SK-N-SH treated with all-trans-retinoic acid at 6 μM for 48 hours (cell line): ENCODE data around the gene C11orf52.

ENCODE experiments used
- ATAC-seq: fragments of 200-7000 bp; cut with Tn5 transposase; 3 replicates; pipeline ENCODE4 v1.9.1; 2020; ENCODE audit warnings: mild to moderate bottlenecking, moderate library complexity
- ARNTL ChIP-seq: fragments of 450-650 bp; formaldehyde crosslinking; IDR thresholded peaks from 2 replicates; pipeline ENCODE4 v1.5.0; 2020; ENCODE audit warnings: low read depth, mild to moderate bottlenecking, moderate library complexity, borderline replicate concordance
- BACH2 ChIP-seq: fragments of 250-450 bp; sonication (Bioruptor Pico); IDR thresholded peaks from 2 replicates; pipeline ENCODE4 v1.9.0; 2021; ENCODE audit warnings: mild to moderate bottlenecking, borderline replicate concordance
- CSDC2 ChIP-seq: fragments of 250-450 bp; sonication (Bioruptor Pico); IDR thresholded peaks from 2 replicates; pipeline ENCODE4 v1.5.0; 2020; ENCODE audit warnings: mild to moderate bottlenecking, moderate library complexity
- CSRNP3 ChIP-seq: fragments of 250-450 bp; sonication (Bioruptor Pico); IDR thresholded peaks from 2 replicates; pipeline ENCODE4 v1.5.1; 2021; ENCODE audit warnings: mild to moderate bottlenecking, moderate library complexity
- GLIS3 ChIP-seq: fragments of 250-450 bp; sonication (Bioruptor Pico); IDR thresholded peaks from 2 replicates; pipeline ENCODE4 v1.5.0; 2020; ENCODE audit warnings: mild to moderate bottlenecking, moderate library complexity
- ISL1 ChIP-seq: fragments of 250-450 bp; sonication (Bioruptor Pico); IDR thresholded peaks from 2 replicates; pipeline ENCODE4 v2.1.2; 2022; ENCODE audit warnings: mild to moderate bottlenecking, moderate library complexity
- OSR1 ChIP-seq: fragments of 250-450 bp; sonication (Bioruptor Pico); IDR thresholded peaks from 2 replicates; pipeline ENCODE4 v1.8.0; 2022; ENCODE audit warnings: moderate library complexity, mild to moderate bottlenecking, inconsistent platforms
- PPARA ChIP-seq: fragments of 250-450 bp; sonication (Bioruptor Pico); IDR thresholded peaks from 2 replicates; pipeline ENCODE4 v1.5.0; 2020; ENCODE audit warnings: mild to moderate bottlenecking, borderline replicate concordance
- RARB ChIP-seq: fragments of 250-450 bp; sonication (Bioruptor Pico); IDR thresholded peaks from 2 replicates; pipeline ENCODE4 v1.8.0; 2021; ENCODE audit warnings: mild to moderate bottlenecking, moderate library complexity
- SNAI2 ChIP-seq: fragments of 250-450 bp; sonication (Bioruptor Pico); IDR thresholded peaks from 2 replicates; pipeline ENCODE4 v1.5.0; 2020; ENCODE audit warnings: mild to moderate bottlenecking, moderate library complexity
- TCF4 ChIP-seq: fragments of 250-450 bp; sonication (Bioruptor Pico); IDR thresholded peaks from 2 replicates; pipeline ENCODE4 v1.8.0; 2021; ENCODE audit warnings: mild to moderate bottlenecking, moderate library complexity, borderline replicate concordance
- TOX ChIP-seq: fragments of 250-450 bp; sonication (Bioruptor Pico); IDR thresholded peaks from 2 replicates; pipeline ENCODE4 v1.8.0; 2021; ENCODE audit warnings: mild to moderate bottlenecking, moderate library complexity, borderline replicate concordance
- TSHZ2 ChIP-seq: fragments of 250-450 bp; sonication (Bioruptor Pico); IDR thresholded peaks from 2 replicates; pipeline ENCODE4 v1.5.0; 2020; ENCODE audit warnings: mild to moderate bottlenecking, moderate library complexity
- ZC3H10 ChIP-seq: fragments of 250-450 bp; sonication (Bioruptor Pico); IDR thresholded peaks from 2 replicates; pipeline ENCODE4 v1.5.1; 2021; ENCODE audit warnings: mild to moderate bottlenecking, moderate library complexity
- ZFP3 ChIP-seq: fragments of 250-450 bp; sonication (Bioruptor Pico); IDR thresholded peaks from 2 replicates; pipeline ENCODE4 v1.5.0; 2020; ENCODE audit warnings: mild to moderate bottlenecking, moderate library complexity
- ZFP30 ChIP-seq: fragments of 450-650 bp; formaldehyde crosslinking; IDR thresholded peaks from 2 replicates; pipeline ENCODE4 v1.5.0; 2022; ENCODE audit warnings: mild to moderate bottlenecking, moderate library complexity
- ZNF565 ChIP-seq: fragments of 450-650 bp; formaldehyde crosslinking; conservative IDR thresholded peaks from 2 replicates; pipeline ENCODE4 v1.5.0; 2020; ENCODE audit warnings: low read depth, mild to moderate bottlenecking, moderate library complexity
- ZNF70 ChIP-seq: fragments of 450-650 bp; formaldehyde crosslinking; IDR thresholded peaks from 2 replicates; pipeline ENCODE4 v1.5.0; 2020; ENCODE audit warnings: mild to moderate bottlenecking, moderate library complexity
- ZNF8 ChIP-seq: fragments of 450-650 bp; formaldehyde crosslinking; IDR thresholded peaks from 2 replicates; pipeline ENCODE4 v1.5.0; 2020; ENCODE audit warnings: mild to moderate bottlenecking, moderate library complexity
- TF ChIP-seq, protein P1 (sequence below): fragments of 250-450 bp; sonication (Bioruptor Pico); IDR thresholded peaks from 2 replicates; pipeline ENCODE4 v1.5.1; 2020; ENCODE audit warnings: low read depth, mild to moderate bottlenecking, moderate library complexity
- TF ChIP-seq, protein P2 (sequence below): fragments of 250-450 bp; sonication (Bioruptor Pico); IDR thresholded peaks from 2 replicates; pipeline ENCODE4 v1.8.0; 2020; ENCODE audit warnings: mild to moderate bottlenecking, moderate library complexity, borderline replicate concordance
- TF ChIP-seq, protein P3 (sequence below): fragments of 250-450 bp; sonication (Bioruptor Pico); IDR thresholded peaks from 2 replicates; pipeline ENCODE4 v1.8.0; 2021; ENCODE audit warnings: low read depth, mild to moderate bottlenecking, moderate library complexity, borderline replicate concordance

The C11orf52 gene

GRCh38 chr11:111938687-111939160 lies 20.0 kb downstream of the C11orf52 start:
- ATAC-seq, result peak; percentile 57
- TF ChIP-seq ISL1 (CRISPR knock-in tag), result no peak
- TF ChIP-seq ZNF565 (CRISPR knock-in tag), result no peak
- no peak for TF ChIP-seq PPARA (CRISPR knock-in tag)
- no peak for TF ChIP-seq ARNTL (CRISPR knock-in tag)
- TF ChIP-seq, protein P1, sequence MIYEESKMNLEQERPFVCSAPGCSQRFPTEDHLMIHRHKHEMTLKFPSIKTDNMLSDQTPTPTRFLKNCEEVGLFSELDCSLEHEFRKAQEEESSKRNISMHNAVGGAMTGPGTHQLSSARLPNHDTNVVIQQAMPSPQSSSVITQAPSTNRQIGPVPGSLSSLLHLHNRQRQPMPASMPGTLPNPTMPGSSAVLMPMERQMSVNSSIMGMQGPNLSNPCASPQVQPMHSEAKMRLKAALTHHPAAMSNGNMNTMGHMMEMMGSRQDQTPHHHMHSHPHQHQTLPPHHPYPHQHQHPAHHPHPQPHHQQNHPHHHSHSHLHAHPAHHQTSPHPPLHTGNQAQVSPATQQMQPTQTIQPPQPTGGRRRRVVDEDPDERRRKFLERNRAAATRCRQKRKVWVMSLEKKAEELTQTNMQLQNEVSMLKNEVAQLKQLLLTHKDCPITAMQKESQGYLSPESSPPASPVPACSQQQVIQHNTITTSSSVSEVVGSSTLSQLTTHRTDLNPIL (CRISPR knock-in tag), result no peak
- TF ChIP-seq, protein P2, sequence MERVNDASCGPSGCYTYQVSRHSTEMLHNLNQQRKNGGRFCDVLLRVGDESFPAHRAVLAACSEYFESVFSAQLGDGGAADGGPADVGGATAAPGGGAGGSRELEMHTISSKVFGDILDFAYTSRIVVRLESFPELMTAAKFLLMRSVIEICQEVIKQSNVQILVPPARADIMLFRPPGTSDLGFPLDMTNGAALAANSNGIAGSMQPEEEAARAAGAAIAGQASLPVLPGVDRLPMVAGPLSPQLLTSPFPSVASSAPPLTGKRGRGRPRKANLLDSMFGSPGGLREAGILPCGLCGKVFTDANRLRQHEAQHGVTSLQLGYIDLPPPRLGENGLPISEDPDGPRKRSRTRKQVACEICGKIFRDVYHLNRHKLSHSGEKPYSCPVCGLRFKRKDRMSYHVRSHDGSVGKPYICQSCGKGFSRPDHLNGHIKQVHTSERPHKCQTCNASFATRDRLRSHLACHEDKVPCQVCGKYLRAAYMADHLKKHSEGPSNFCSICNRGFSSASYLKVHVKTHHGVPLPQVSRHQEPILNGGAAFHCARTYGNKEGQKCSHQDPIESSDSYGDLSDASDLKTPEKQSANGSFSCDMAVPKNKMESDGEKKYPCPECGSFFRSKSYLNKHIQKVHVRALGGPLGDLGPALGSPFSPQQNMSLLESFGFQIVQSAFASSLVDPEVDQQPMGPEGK (CRISPR knock-in tag), result no peak
- TF ChIP-seq ZC3H10 (CRISPR knock-in tag), result no peak
- TF ChIP-seq TSHZ2 (CRISPR knock-in tag), result no peak
- no peak for TF ChIP-seq BACH2 (CRISPR knock-in tag)
- TF ChIP-seq ZNF8, result no peak
- TF ChIP-seq CSDC2, result no peak
- TF ChIP-seq GLIS3 (CRISPR knock-in tag), result no peak
- TF ChIP-seq OSR1 (CRISPR knock-in tag), result no peak
- no peak for TF ChIP-seq ZFP30 (CRISPR knock-in tag)
- TF ChIP-seq SNAI2 (CRISPR knock-in tag), result no peak
- TF ChIP-seq ZNF70, result no peak
- no peak for TF ChIP-seq TCF4 (CRISPR knock-in tag)
- no peak for TF ChIP-seq ZFP3
- TF ChIP-seq RARB (CRISPR knock-in tag), result no peak

GRCh38 chr11:111939836-111940604 lies 21.3 kb downstream of the C11orf52 start:
- ATAC-seq, result peak; percentile 63
- TF ChIP-seq TCF4 (CRISPR knock-in tag) (no peak), TSHZ2 (CRISPR knock-in tag) (no peak), ZFP30 (CRISPR knock-in tag) (no peak), BACH2 (CRISPR knock-in tag) (no peak), CSDC2 (no peak), ZNF70 (no peak), PPARA (CRISPR knock-in tag) (no peak), SNAI2 (CRISPR knock-in tag) (0 out of 2 replicates have a peak, but pooled peaks have one; percentile 18), ZFP3 (no peak), CSRNP3 (CRISPR knock-in tag) (0 out of 2 replicates have a peak, but pooled peaks have one; percentile 22), TOX (no peak), ISL1 (CRISPR knock-in tag) (peak; percentile 39; the same call in 1 of the 2 replicates)
- TF ChIP-seq, protein P3, sequence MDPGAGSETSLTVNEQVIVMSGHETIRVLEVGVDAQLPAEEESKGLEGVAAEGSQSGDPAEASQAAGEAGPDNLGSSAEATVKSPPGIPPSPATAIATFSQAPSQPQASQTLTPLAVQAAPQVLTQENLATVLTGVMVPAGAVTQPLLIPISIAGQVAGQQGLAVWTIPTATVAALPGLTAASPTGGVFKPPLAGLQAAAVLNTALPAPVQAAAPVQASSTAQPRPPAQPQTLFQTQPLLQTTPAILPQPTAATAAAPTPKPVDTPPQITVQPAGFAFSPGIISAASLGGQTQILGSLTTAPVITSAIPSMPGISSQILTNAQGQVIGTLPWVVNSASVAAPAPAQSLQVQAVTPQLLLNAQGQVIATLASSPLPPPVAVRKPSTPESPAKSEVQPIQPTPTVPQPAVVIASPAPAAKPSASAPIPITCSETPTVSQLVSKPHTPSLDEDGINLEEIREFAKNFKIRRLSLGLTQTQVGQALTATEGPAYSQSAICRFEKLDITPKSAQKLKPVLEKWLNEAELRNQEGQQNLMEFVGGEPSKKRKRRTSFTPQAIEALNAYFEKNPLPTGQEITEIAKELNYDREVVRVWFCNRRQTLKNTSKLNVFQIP (CRISPR knock-in tag), result no peak
- TF ChIP-seq, protein P2 (CRISPR knock-in tag), result no peak
- TF ChIP-seq, protein P1 (CRISPR knock-in tag), result 0 out of 2 replicates have a peak, but pooled peaks have one; percentile 32
